Measurements from ENCODE around the gene TINAGL1. TPM values are rescaled to one million over a fixed set of nuclear protein-coding genes. Genes with fewer than 3 reads are reported as not detected.

Gene TINAGL1
- total RNA-seq, 1 donor from 2014 or later, result 5.7 TPM

GRCh38 chr1:31580891-31581603 is 4.7 kb downstream of the TINAGL1 start:
- Mint-ChIP-seq H3K4me3 (ENCODE audit: unreplicated experiment) (no peak overlapping the region), H3K4me1 (ENCODE audit: low read depth, unreplicated experiment) (peaks cover 15% of the 10 kb centered on the region), H3K27ac (ENCODE audit: unreplicated experiment) (no peak overlapping the region), H3K27me3 (ENCODE audit: low read depth, unreplicated experiment) (peaks cover 32% of the 10 kb centered on the region), H3K9me3 (ENCODE audit: unreplicated experiment) (no peaks in the 10 kb centered on the region), H3K36me3 (ENCODE audit: low read depth, unreplicated experiment) (peaks cover 3% of the 10 kb centered on the region)
- no peaks in the 10 kb centered on the region for H4K20me1 ChIP-seq (ENCODE audit: insufficient read depth, low read length)
- H3K9me3 ChIP-seq (ENCODE audit: insufficient read depth, low read depth, low read length), result no peaks in the 10 kb centered on the region
- no peak overlapping the region for H3K9ac ChIP-seq (ENCODE audit: low read length)
- no peak overlapping the region for H3K4me2 ChIP-seq (ENCODE audit: low read length)
- no peaks in the 10 kb centered on the region for H3K79me2 ChIP-seq (ENCODE audit: insufficient read depth, low read length)
- H3K27ac ChIP-seq (ENCODE audit: low read depth, low read length), result no peak overlapping the region
- peaks cover 45% of the 10 kb centered on the region for H3K4me1 ChIP-seq (ENCODE audit: insufficient read depth, low read length)
- H3K27me3 ChIP-seq (ENCODE audit: insufficient read depth, low read length), result no peaks in the 10 kb centered on the region
- no peak for TF ChIP-seq EZH2 (IDR thresholded peaks at IDR 0.05; ENCODE audit: insufficient read depth, low read length)
- TF ChIP-seq CTCF (IDR thresholded peaks at IDR 0.05; ENCODE audit: insufficient read depth, low read depth, low read length), result no peak
- FAIRE-seq (no peak), DNase-seq (ENCODE audit: low read depth) (no peak)
- no peaks in the 10 kb centered on the region for H3K36me3 ChIP-seq (ENCODE audit: insufficient read depth, low read length)
- H2AFZ ChIP-seq (ENCODE audit: low read depth, low read length), result no peak overlapping the region
- H3K4me3 ChIP-seq (ENCODE audit: insufficient read depth, low read depth, low read length), result no peak overlapping the region

GRCh38 chr1:31581821-31582810 is 5.8 kb downstream of the TINAGL1 start:
- H2AFZ ChIP-seq (ENCODE audit: low read depth, low read length), result no peak overlapping the region
- DNase-seq (ENCODE audit: low read depth) (no peak), FAIRE-seq (no peak)
- no peak overlapping the region for H3K27ac ChIP-seq (ENCODE audit: low read depth, low read length)
- no peaks in the 10 kb centered on the region for H3K79me2 ChIP-seq (ENCODE audit: insufficient read depth, low read length)
- no peaks in the 10 kb centered on the region for H3K9me3 ChIP-seq (ENCODE audit: insufficient read depth, low read depth, low read length)
- Mint-ChIP-seq H3K9me3 (ENCODE audit: unreplicated experiment) (no peaks in the 10 kb centered on the region), H3K27ac (ENCODE audit: unreplicated experiment) (no peak overlapping the region), H3K4me1 (ENCODE audit: low read depth, unreplicated experiment) (peaks cover 11% of the 10 kb centered on the region), H3K27me3 (ENCODE audit: low read depth, unreplicated experiment) (peaks cover 32% of the 10 kb centered on the region), H3K36me3 (ENCODE audit: low read depth, unreplicated experiment) (peaks cover 3% of the 10 kb centered on the region), H3K4me3 (ENCODE audit: unreplicated experiment) (peak overlapping the region; percentile 54)
- TF ChIP-seq CTCF (IDR thresholded peaks at IDR 0.05; ENCODE audit: insufficient read depth, low read depth, low read length) (no peak), EZH2 (IDR thresholded peaks at IDR 0.05; ENCODE audit: insufficient read depth, low read length) (no peak)
- H3K4me2 ChIP-seq (ENCODE audit: low read length), result no peak overlapping the region
- H3K27me3 ChIP-seq (ENCODE audit: insufficient read depth, low read length), result no peaks in the 10 kb centered on the region
- H3K4me3 ChIP-seq (ENCODE audit: insufficient read depth, low read depth, low read length), result no peak overlapping the region
- H4K20me1 ChIP-seq (ENCODE audit: insufficient read depth, low read length), result no peaks in the 10 kb centered on the region
- H3K9ac ChIP-seq (ENCODE audit: low read length), result no peak overlapping the region
- H3K36me3 ChIP-seq (ENCODE audit: insufficient read depth, low read length), result no peaks in the 10 kb centered on the region
- peaks cover 37% of the 10 kb centered on the region for H3K4me1 ChIP-seq (ENCODE audit: insufficient read depth, low read length)

All from astrocyte (in vitro differentiated cells and primary cell).